Lung (tissue), 12 donors: ENCODE data around the gene ITGBL1. TPM values are rescaled to one million over a fixed set of nuclear protein-coding genes. Genes with fewer than 3 reads are reported as not detected.
A peak's percentile ranks its signal among the peaks of the same experiment; 100 is the strongest.

Experiments used
- ATAC-seq: fragments of 200-7000 bp; cut with Tn5 transposase; one replicate; pipeline ENCODE4 v1.9.1; 2020; ENCODE audit warnings: moderate number of reproducible peaks; ENCODE audit not compliant: insufficient read depth, low FRiP score
- DNase-seq, 3 donors: peaks; one replicate each; pipeline ENCODE4 v3.0.0-alpha.2; 2013 to 2017
- H3K27ac ChIP-seq, 2 donors: one replicate each; pipeline ENCODE4 v1.5.1; 2013; ENCODE audit warnings: mild to moderate bottlenecking in 2 of 2, moderate library complexity in 2 of 2, control low read depth in 1 of 2, inconsistent platforms in 1 of 2, low read depth in 1 of 2, low read length in 1 of 2
- H3K27me3 ChIP-seq, 3 donors: one replicate each; pipeline ENCODE4 v1.5.1; 2013; ENCODE audit warnings: low read length in 2 of 3; ENCODE audit not compliant: control insufficient read depth in 3 of 3, insufficient read depth in 3 of 3
- H3K36me3 ChIP-seq, 4 donors: one replicate each; pipeline ENCODE4 v1.5.1; 2013; ENCODE audit warnings: low read length in 4 of 4, mild to moderate bottlenecking in 1 of 4, moderate library complexity in 1 of 4; ENCODE audit not compliant: control insufficient read depth in 4 of 4, insufficient read depth in 4 of 4
- H3K4me1 ChIP-seq, 5 donors: one replicate each; pipeline ENCODE4 v1.5.1; 2013; ENCODE audit warnings: low read length in 5 of 5, mild to moderate bottlenecking in 2 of 5, moderate library complexity in 1 of 5; ENCODE audit not compliant: control insufficient read depth in 5 of 5, insufficient read depth in 5 of 5
- H3K4me3 ChIP-seq: one replicate; pipeline ENCODE4 v1.5.1; 2013; ENCODE audit warnings: mild to moderate bottlenecking, control low read depth, moderate library complexity
- H3K9ac ChIP-seq, 2 donors: one replicate each; pipeline ENCODE4 v1.5.1; 2013; ENCODE audit warnings: low read length in 2 of 2, control low read depth in 1 of 2; ENCODE audit not compliant: insufficient read depth in 1 of 2
- H3K9me3 ChIP-seq, 4 donors: one replicate each; pipeline ENCODE4 v1.5.1; 2013; ENCODE audit warnings: low read length in 3 of 4, mild to moderate bottlenecking in 1 of 4, moderate library complexity in 1 of 4; ENCODE audit not compliant: control insufficient read depth in 4 of 4, insufficient read depth in 3 of 4
- WGBS, 2 donors: extraction: QIAGEN DNeasy Blood & Tissue Kit; methylation state at CpG; one replicate each; pipeline ENCODE4 v1.1.7; 2013; 5-methylcytosine and 5-hydroxymethylcytosine counted together
- polyA plus RNA-seq, 2 donors: library from polyadenylated mRNA; stranded (reverse); fragments of 200-250 nt; gene quantifications; one replicate each; pipeline ENCODE4 v1.2.1, GENCODE V29; 2013
- total RNA-seq, 2 donors: library from RNA; depleted of rRNA in 1 of 2; stranded (reverse); fragments of >200 nt in 1 of 2; gene quantifications; one replicate each; pipeline ENCODE4 v1.2.1, GENCODE V29; 2014 to 2021
- TF ChIP-seq, protein P1 (sequence below): IDR thresholded peaks from 2 replicates; pipeline ENCODE4 v1.5.1; 2012; ENCODE audit warnings: mild to moderate bottlenecking; ENCODE audit errors: control extremely low read depth, extremely low read depth
- donor health status: control.
- donor health status: control.
- donor health status: Bipolar disorder and iron deficiency.
- donor health status: healthy.
- donor health status: DM: yes; HTN: yes; CAD: no.

ITGBL1 gene
- total and polyA plus RNA-seq, 4 donors, result 1.1 to 7.2 (median 4.0) TPM

DNA sequence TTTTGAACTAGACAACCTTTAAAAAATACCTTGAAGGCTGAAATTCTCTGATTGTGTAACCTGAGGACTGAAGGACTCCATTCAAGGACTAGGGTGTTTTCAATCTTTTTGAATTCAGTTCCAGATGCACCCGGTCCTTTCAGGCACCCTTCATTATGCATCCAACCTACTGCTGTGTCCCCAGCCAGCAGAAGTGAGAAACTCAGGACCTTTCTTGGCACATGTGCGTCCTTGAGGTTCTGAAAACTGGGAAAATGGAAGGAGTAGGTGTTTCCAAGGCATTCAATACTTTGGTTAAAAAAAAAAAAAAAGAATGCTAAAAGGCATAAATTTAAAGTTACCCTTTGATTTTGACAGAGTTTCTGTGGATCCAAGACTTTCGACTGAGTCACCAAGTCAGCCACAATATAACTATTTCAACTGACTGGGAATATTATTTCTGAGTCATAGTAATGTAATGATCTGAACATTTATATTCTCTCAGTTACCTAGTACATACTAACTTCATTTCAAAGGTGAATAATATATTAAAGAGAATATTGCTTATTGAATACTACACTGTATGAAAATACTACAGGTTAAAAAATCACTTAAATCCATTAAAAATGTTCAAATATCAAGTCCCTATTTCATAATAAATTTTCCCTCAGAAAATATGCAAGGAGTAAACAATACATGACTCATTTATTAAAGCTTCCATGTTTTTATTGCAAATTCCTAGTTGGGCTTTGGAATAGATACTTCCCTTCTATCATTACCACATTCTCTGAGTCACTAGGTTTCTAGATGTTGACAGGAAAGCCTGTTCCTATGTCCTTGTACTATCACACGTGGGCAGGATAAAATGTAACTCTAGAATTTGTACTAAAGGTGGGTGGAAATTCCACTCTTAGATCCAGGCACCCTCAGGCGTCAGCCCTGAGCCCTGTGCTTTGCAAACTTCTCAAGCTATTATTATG is 2.4 kb upstream of the ITGBL1 start:
- Histone ChIP-seq H3K27me3 (no peaks in the 10 kb centered on the region), H3K9me3 (peaks cover 0 to 1% (median 0%) of the 10 kb centered on the region in 4 donors), H3K9ac (no peak overlapping the region), H3K4me1 (peaks cover 0 to 2% (median 0%) of the 10 kb centered on the region in 5 donors), H3K4me3 (no peak overlapping the region), H3K36me3 (no peaks in the 10 kb centered on the region), H3K27ac (no peak overlapping the region)
- TF ChIP-seq, protein P1, sequence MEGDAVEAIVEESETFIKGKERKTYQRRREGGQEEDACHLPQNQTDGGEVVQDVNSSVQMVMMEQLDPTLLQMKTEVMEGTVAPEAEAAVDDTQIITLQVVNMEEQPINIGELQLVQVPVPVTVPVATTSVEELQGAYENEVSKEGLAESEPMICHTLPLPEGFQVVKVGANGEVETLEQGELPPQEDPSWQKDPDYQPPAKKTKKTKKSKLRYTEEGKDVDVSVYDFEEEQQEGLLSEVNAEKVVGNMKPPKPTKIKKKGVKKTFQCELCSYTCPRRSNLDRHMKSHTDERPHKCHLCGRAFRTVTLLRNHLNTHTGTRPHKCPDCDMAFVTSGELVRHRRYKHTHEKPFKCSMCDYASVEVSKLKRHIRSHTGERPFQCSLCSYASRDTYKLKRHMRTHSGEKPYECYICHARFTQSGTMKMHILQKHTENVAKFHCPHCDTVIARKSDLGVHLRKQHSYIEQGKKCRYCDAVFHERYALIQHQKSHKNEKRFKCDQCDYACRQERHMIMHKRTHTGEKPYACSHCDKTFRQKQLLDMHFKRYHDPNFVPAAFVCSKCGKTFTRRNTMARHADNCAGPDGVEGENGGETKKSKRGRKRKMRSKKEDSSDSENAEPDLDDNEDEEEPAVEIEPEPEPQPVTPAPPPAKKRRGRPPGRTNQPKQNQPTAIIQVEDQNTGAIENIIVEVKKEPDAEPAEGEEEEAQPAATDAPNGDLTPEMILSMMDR, result no peak
- ATAC-seq, result peak; percentile 22
- no peak for DNase-seq
- WGBS, 2 donors, result 52 to 59% methylated on average over 5 of the region's 5 CpGs

GRCh38 chr13:101450749-101451130 is 1.7 kb upstream of the ITGBL1 start:
- DNase-seq (no peak), ATAC-seq (no peak)
- no peaks in the 10 kb centered on the region for H3K27me3 ChIP-seq
- peaks cover 0 to 1% (median 0%) of the 10 kb centered on the region in 4 donors for H3K9me3 ChIP-seq
- H3K36me3 ChIP-seq, result no peaks in the 10 kb centered on the region
- H3K4me3 ChIP-seq, result no peak overlapping the region
- WGBS, 2 donors, result 85 to 90% methylated on average over 2 of the region's 2 CpGs
- H3K9ac ChIP-seq, result no peak overlapping the region
- TF ChIP-seq, protein P1, result no peak
- peaks cover 0 to 2% (median 0%) of the 10 kb centered on the region in 5 donors for H3K4me1 ChIP-seq
- no peak overlapping the region for H3K27ac ChIP-seq

- peaks cover 0 to 1% (median 0%) of the 10 kb centered on the region in 4 donors for H3K9me3 ChIP-seq
- H3K9ac ChIP-seq, result no peak overlapping the region
- H3K27ac ChIP-seq, result no peak overlapping the region
- H3K36me3 ChIP-seq, result no peaks in the 10 kb centered on the region
- H3K27me3 ChIP-seq, result no peaks in the 10 kb centered on the region
- TF ChIP-seq, protein P1, result no peak
- no peak for ATAC-seq
- no peak overlapping the region for H3K4me3 ChIP-seq
- peaks cover 0 to 2% (median 0%) of the 10 kb centered on the region in 5 donors for H3K4me1 ChIP-seq
- DNase-seq, result no peak
Measured at GRCh38 chr13:101451641-101452040, 834 bp upstream of the ITGBL1 start.
